Hepatocyte (in vitro differentiated cells): ENCODE measurements around the gene RAD51D.

Source experiments
- EZH2 ChIP-seq: fragments of 200-600 bp; sonication (generic); IDR thresholded peaks from 2 replicates; pipeline ENCODE4 v1.6.1; 2016; ENCODE audit warnings: antibody characterized with exemption, mild to moderate bottlenecking, borderline replicate concordance
- TF ChIP-seq, protein P1 (sequence below): fragments of 200-600 bp; sonication (generic); IDR thresholded peaks from 2 replicates; pipeline ENCODE4 v1.5.1; 2016; ENCODE audit warnings: antibody characterized with exemption, mild to moderate bottlenecking; ENCODE audit not compliant: poor library complexity

DNA sequence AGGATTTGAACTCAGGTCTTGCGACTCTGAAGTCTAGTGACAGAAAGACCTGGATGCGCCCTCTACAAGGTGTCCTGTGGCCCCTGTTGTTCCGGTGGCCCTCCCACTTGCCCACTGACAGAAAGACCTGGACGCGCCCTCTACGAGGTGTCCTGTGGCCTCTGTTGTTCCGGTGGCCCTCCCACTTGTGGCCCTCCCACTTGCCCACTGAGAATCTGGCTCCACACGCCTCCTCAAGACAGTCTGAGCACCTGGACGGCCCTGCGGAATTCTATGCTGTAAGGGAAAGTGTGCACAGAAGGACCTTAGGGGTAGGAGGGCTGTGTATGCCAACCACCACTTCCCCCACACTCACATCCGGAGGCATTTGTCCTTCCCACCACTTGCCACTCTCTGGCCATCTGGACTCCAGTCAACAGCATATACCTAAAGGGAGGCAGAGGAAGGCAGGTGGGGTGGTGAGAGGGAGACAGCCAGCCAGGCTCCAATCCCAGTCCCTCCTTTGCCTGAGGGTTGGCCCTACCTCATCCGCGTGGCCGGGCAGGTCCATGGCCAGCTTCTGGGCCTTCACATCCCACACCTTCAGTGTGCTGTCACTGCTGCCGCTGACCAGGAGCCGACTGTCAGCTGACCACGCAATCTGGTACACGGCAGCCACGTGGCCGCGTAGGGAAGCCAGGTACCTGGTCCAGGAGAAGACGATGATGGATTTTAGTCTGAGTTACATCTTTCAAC lies 13.3 kb upstream of the RAD51D start:
- TF ChIP-seq, protein P1, sequence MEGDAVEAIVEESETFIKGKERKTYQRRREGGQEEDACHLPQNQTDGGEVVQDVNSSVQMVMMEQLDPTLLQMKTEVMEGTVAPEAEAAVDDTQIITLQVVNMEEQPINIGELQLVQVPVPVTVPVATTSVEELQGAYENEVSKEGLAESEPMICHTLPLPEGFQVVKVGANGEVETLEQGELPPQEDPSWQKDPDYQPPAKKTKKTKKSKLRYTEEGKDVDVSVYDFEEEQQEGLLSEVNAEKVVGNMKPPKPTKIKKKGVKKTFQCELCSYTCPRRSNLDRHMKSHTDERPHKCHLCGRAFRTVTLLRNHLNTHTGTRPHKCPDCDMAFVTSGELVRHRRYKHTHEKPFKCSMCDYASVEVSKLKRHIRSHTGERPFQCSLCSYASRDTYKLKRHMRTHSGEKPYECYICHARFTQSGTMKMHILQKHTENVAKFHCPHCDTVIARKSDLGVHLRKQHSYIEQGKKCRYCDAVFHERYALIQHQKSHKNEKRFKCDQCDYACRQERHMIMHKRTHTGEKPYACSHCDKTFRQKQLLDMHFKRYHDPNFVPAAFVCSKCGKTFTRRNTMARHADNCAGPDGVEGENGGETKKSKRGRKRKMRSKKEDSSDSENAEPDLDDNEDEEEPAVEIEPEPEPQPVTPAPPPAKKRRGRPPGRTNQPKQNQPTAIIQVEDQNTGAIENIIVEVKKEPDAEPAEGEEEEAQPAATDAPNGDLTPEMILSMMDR = no peak
- TF ChIP-seq EZH2 = no peak
